Neural cell (in vitro differentiated cells): ENCODE results near the gene CRYBB3.

Source experiments
- EZH2 ChIP-seq: fragments of 200-600, 300-800 bp; shearing (Covaris generic), sonication (generic); IDR thresholded peaks from 2 replicates; pipeline ENCODE4 v1.6.1; 2014; ENCODE audit warnings: antibody characterized with exemption, low read length, borderline replicate concordance, mild to moderate bottlenecking; ENCODE audit not compliant: insufficient read depth, poor library complexity, severe bottlenecking
- TAF1 ChIP-seq: IDR thresholded peaks from 2 replicates; pipeline ENCODE4 v1.6.1; 2012; ENCODE audit warnings: low read depth
- TF ChIP-seq, protein P1 (sequence below): fragments of 450-650 bp; IDR thresholded peaks from 2 replicates; pipeline ENCODE4 v1.5.1; 2014; ENCODE audit warnings: antibody characterized with exemption, mild to moderate bottlenecking, moderate library complexity; ENCODE audit not compliant: poor library complexity, severe bottlenecking
- TF ChIP-seq, protein P2 (sequence below): IDR thresholded peaks from 2 replicates; pipeline ENCODE4 v1.6.1; 2012; ENCODE audit warnings: borderline replicate concordance

DNA sequence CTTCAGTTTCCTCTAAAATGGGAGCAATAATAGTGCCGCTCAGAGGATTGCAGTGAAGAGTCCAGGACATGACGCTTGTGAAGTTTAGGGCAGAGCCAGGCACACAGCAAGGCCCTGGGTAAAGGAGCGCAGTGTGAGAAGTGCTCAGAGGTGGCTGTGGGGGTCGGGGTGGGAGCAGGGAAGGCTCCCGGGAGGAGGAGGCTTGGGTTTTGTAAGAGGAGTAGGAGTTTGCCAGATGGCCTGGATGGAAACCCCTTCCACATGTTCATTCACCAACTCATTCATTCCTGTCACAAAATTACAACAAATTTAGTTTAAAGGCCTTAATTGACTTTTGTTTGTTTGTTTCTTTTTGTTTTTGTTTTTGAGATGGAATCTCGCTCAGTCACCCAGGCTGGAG lies 36.8 kb downstream of the CRYBB3 start:
- TF ChIP-seq, protein P1, sequence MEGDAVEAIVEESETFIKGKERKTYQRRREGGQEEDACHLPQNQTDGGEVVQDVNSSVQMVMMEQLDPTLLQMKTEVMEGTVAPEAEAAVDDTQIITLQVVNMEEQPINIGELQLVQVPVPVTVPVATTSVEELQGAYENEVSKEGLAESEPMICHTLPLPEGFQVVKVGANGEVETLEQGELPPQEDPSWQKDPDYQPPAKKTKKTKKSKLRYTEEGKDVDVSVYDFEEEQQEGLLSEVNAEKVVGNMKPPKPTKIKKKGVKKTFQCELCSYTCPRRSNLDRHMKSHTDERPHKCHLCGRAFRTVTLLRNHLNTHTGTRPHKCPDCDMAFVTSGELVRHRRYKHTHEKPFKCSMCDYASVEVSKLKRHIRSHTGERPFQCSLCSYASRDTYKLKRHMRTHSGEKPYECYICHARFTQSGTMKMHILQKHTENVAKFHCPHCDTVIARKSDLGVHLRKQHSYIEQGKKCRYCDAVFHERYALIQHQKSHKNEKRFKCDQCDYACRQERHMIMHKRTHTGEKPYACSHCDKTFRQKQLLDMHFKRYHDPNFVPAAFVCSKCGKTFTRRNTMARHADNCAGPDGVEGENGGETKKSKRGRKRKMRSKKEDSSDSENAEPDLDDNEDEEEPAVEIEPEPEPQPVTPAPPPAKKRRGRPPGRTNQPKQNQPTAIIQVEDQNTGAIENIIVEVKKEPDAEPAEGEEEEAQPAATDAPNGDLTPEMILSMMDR = no peak
- TF ChIP-seq TAF1 = no peak
- TF ChIP-seq, protein P2, sequence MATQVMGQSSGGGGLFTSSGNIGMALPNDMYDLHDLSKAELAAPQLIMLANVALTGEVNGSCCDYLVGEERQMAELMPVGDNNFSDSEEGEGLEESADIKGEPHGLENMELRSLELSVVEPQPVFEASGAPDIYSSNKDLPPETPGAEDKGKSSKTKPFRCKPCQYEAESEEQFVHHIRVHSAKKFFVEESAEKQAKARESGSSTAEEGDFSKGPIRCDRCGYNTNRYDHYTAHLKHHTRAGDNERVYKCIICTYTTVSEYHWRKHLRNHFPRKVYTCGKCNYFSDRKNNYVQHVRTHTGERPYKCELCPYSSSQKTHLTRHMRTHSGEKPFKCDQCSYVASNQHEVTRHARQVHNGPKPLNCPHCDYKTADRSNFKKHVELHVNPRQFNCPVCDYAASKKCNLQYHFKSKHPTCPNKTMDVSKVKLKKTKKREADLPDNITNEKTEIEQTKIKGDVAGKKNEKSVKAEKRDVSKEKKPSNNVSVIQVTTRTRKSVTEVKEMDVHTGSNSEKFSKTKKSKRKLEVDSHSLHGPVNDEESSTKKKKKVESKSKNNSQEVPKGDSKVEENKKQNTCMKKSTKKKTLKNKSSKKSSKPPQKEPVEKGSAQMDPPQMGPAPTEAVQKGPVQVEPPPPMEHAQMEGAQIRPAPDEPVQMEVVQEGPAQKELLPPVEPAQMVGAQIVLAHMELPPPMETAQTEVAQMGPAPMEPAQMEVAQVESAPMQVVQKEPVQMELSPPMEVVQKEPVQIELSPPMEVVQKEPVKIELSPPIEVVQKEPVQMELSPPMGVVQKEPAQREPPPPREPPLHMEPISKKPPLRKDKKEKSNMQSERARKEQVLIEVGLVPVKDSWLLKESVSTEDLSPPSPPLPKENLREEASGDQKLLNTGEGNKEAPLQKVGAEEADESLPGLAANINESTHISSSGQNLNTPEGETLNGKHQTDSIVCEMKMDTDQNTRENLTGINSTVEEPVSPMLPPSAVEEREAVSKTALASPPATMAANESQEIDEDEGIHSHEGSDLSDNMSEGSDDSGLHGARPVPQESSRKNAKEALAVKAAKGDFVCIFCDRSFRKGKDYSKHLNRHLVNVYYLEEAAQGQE = no peak
- no peak for TF ChIP-seq EZH2
